Measurements from ENCODE around the gene KRTAP5-5.
"Not testable (repeated sequence)": the region's sequence is repeated elsewhere in the genome, so short reads cannot be mapped to it uniquely, and the experiment has no call there.

KRTAP5-5 gene

GRCh38 chr11:1597331-1597993, 32.1 kb upstream of the KRTAP5-5 start:
- peaks cover 21% of the 10 kb centered on the region for H3K4me1 ChIP-seq (ENCODE audit: control insufficient read depth, low read depth, low read length)
- no peak overlapping the region for H3K9ac ChIP-seq (ENCODE audit: low read length)
- peaks cover 10% of the 10 kb centered on the region for H3K27me3 ChIP-seq (ENCODE audit: control insufficient read depth, insufficient read depth, low read length)
- H3K36me3 ChIP-seq (ENCODE audit: control insufficient read depth, low read depth, low read length) = no peaks in the 10 kb centered on the region
- H3K4me3 ChIP-seq (ENCODE audit: low read length) = no peak overlapping the region
- no peak overlapping the region for H3K27ac ChIP-seq (ENCODE audit: low read length)
- no peaks in the 10 kb centered on the region for H3K9me3 ChIP-seq (ENCODE audit: control insufficient read depth, low read depth, low read length)

- Histone ChIP-seq H3K27me3 (ENCODE audit: control insufficient read depth, insufficient read depth, low read length) (peaks cover 10% of the 10 kb centered on the region), H3K9ac (ENCODE audit: low read length) (no peak within 1 kb of the TSS), H3K4me1 (ENCODE audit: control insufficient read depth, low read depth, low read length) (peaks cover 21% of the 10 kb centered on the region), H3K9me3 (ENCODE audit: control insufficient read depth, low read depth, low read length) (no peaks in the 10 kb centered on the region), H3K4me3 (ENCODE audit: low read length) (no peak within 1 kb of the TSS), H3K27ac (ENCODE audit: low read length) (no peak within 1 kb of the TSS), H3K36me3 (ENCODE audit: control insufficient read depth, low read depth, low read length) (no peaks in the 10 kb centered on the region)
Observed at GRCh38 chr11:1597994-1598380, 31.6 kb upstream of the KRTAP5-5 start, which contains the start of gene KRTAP5-2. KRTAP5-2 (minus strand) TSS chr11:1598294; CDS start chr11:1598250, 44 bp downstream.

DNA sequence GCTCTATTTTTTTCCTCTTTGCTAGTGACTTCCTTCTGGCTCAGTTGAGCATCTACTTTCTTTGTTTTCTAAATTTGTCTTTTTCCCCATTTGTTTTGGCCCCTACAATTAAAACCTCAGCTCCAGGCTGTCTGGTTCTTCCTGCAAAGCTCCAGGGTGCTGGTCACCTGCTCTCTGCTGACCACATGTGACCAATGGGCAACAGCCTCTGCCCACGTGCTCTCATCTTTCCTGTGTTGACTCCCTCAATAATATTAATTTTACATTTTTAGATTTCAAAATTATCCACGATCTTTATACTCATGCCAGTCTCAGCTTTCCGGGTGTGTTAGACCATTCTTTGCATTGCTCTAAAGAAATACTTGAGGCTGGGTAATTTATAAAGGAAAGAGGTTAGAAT, 31.2 kb upstream of the KRTAP5-5 start:
- Histone ChIP-seq H3K27me3 (ENCODE audit: control insufficient read depth, insufficient read depth, low read length) (peaks cover 10% of the 10 kb centered on the region), H3K4me1 (ENCODE audit: control insufficient read depth, low read depth, low read length) (peaks cover 21% of the 10 kb centered on the region)
- not testable (repeated sequence) for H3K36me3 ChIP-seq (ENCODE audit: control insufficient read depth, low read depth, low read length); H3K4me3 ChIP-seq (ENCODE audit: low read length); H3K27ac ChIP-seq (ENCODE audit: low read length); H3K9me3 ChIP-seq (ENCODE audit: control insufficient read depth, low read depth, low read length); H3K9ac ChIP-seq (ENCODE audit: low read length)

DNA sequence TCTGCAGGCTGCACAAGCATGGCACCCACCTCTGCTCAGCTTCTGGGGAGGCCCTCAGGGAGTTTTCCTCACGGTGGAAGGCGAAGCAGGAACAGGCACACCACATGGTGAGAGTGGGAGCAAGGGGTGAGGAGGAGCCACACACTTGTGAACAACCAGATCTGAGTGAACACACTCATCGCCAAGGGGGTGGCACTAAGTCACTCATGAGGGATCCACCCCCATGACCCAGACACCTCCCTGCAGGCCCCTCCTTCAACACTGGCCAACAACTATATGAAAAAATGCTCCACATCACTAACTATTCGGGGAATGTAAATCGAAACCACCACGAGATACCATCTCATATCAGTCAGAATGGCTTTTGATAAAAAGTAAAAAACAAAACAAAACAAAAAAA, 30.8 kb upstream of the KRTAP5-5 start:
- H3K36me3 ChIP-seq (ENCODE audit: control insufficient read depth, low read depth, low read length) = no peaks in the 10 kb centered on the region
- H3K9ac ChIP-seq (ENCODE audit: low read length) = no peak overlapping the region
- H3K4me1 ChIP-seq (ENCODE audit: control insufficient read depth, low read depth, low read length) = peaks cover 21% of the 10 kb centered on the region
- H3K9me3 ChIP-seq (ENCODE audit: control insufficient read depth, low read depth, low read length) = no peaks in the 10 kb centered on the region
- H3K4me3 ChIP-seq (ENCODE audit: low read length) = no peak overlapping the region
- no peak overlapping the region for H3K27ac ChIP-seq (ENCODE audit: low read length)
- H3K27me3 ChIP-seq (ENCODE audit: control insufficient read depth, insufficient read depth, low read length) = peaks cover 10% of the 10 kb centered on the region

DNA sequence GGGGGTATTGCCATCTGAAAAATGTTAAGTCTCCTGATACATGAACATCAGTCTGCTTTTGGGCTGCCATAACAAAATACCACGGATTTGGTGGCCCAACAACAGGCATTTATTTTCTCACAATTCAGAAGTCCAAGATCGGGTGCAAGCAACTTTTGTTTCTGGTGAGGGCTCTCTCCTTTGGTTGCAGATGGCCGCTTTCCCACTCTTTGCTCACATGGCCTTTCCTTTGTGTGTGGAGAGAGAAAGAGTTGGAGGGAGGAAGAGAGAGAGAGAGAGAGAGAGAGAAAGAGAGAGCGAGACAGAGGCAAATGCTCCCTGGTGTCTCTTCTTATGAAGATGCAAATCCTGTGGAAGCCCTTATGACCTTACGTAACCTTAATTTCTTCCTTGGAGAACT, 28.9 kb upstream of the KRTAP5-5 start:
- H3K36me3 ChIP-seq (ENCODE audit: control insufficient read depth, low read depth, low read length) = no peaks in the 10 kb centered on the region
- H3K4me3 ChIP-seq (ENCODE audit: low read length) = no peak overlapping the region
- no peak overlapping the region for H3K27ac ChIP-seq (ENCODE audit: low read length)
- no peaks in the 10 kb centered on the region for H3K9me3 ChIP-seq (ENCODE audit: control insufficient read depth, low read depth, low read length)
- H3K27me3 ChIP-seq (ENCODE audit: control insufficient read depth, insufficient read depth, low read length) = peaks cover 10% of the 10 kb centered on the region
- H3K9ac ChIP-seq (ENCODE audit: low read length) = peak overlapping the region; percentile 25
- peaks cover 21% of the 10 kb centered on the region for H3K4me1 ChIP-seq (ENCODE audit: control insufficient read depth, low read depth, low read length)

DNA sequence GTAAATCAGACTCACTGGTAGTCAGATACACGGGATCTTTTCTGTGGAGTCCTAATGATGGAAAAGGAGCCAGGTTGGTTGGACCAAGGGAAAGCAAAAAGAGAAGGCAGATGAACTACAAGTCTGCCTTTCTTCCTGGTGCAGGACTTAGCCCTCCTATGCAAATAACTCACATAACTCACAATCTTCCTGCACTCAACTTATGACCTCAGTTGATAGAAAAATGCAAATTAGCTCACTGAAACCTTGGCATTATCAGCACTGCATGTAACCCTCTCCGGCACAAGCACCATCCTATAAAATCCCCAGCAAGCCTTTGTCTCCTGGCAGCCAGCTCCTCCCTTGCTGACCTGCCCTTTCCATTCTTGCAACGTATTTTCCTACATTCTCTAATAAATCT, 27.9 kb upstream of the KRTAP5-5 start:
- Histone ChIP-seq H3K4me1 (ENCODE audit: control insufficient read depth, low read depth, low read length) (peaks cover 13% of the 10 kb centered on the region), H3K27me3 (ENCODE audit: control insufficient read depth, insufficient read depth, low read length) (peaks cover 10% of the 10 kb centered on the region)
- not testable (repeated sequence) for H3K4me3 ChIP-seq (ENCODE audit: low read length); H3K9me3 ChIP-seq (ENCODE audit: control insufficient read depth, low read depth, low read length); H3K9ac ChIP-seq (ENCODE audit: low read length); H3K27ac ChIP-seq (ENCODE audit: low read length); H3K36me3 ChIP-seq (ENCODE audit: control insufficient read depth, low read depth, low read length)

DNA sequence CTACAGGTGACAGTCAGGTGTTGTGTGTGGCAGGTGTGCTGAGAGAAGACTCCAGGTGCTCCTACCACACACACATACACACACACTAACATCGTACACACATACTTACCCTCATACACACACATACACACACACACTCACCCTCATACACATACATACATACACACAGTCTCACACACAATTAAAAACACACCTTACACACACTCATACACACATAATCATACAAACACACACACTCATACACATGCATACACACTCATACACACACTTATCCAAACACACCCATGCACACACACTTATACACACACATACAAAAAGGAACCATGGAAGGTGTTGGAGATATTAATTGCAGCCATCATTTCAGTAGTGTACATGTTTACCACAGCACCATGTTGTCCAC, 25.9 kb upstream of the KRTAP5-5 start:
- peaks cover 11% of the 10 kb centered on the region for H3K4me1 ChIP-seq (ENCODE audit: control insufficient read depth, low read depth, low read length)
- H3K9ac ChIP-seq (ENCODE audit: low read length) = no peak overlapping the region
- H3K36me3 ChIP-seq (ENCODE audit: control insufficient read depth, low read depth, low read length) = no peaks in the 10 kb centered on the region
- no peak overlapping the region for H3K27ac ChIP-seq (ENCODE audit: low read length)
- peaks cover 16% of the 10 kb centered on the region for H3K27me3 ChIP-seq (ENCODE audit: control insufficient read depth, insufficient read depth, low read length)
- no peak overlapping the region for H3K4me3 ChIP-seq (ENCODE audit: low read length)
- no peaks in the 10 kb centered on the region for H3K9me3 ChIP-seq (ENCODE audit: control insufficient read depth, low read depth, low read length)

DNA sequence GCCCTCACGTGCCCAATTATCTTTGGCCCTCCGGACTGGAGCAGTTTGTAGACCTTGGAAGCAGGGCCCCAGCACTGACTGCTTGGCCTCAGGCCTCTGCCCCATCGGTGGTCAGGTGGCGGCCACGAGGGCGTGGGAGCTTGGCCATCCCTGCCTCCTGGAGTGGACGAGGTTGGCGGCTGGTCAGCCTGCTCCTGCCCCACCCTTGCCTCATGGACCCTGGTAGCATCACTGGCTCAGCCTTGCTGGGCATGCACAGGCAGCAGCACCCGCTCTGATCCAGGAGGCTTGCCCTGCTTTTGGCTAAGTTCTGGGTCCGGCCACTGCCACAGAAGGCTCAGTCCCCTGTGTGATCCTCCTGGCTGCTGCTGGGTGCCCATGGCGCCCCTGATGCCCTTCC, 25.4 kb upstream of the KRTAP5-5 start:
- Histone ChIP-seq H3K4me3 (ENCODE audit: low read length) (no peak overlapping the region), H3K27me3 (ENCODE audit: control insufficient read depth, insufficient read depth, low read length) (peaks cover 16% of the 10 kb centered on the region), H3K36me3 (ENCODE audit: control insufficient read depth, low read depth, low read length) (no peaks in the 10 kb centered on the region), H3K9me3 (ENCODE audit: control insufficient read depth, low read depth, low read length) (no peaks in the 10 kb centered on the region), H3K4me1 (ENCODE audit: control insufficient read depth, low read depth, low read length) (peaks cover 11% of the 10 kb centered on the region), H3K27ac (ENCODE audit: low read length) (no peak overlapping the region), H3K9ac (ENCODE audit: low read length) (no peak overlapping the region)

DNA sequence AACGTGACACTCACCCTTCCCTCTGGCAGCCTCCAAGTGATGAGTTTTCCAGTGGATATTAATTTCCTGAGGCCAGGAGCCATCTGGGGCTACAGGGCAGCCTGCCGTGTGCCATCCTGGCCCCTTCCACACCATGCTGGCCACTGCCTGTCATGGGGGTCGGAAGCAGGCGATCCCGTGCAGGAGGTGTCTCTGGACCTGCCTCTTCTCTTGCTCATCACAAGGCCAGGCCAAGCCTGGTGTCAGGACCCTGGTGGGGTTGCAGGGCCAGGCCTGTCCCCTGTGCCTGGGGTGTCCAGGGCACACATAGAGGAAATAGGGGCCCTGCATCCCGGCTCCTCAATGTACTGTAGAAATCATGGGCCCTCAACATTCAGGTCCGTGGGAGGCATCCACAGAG, 24.9 kb upstream of the KRTAP5-5 start:
- Histone ChIP-seq H3K27me3 (ENCODE audit: control insufficient read depth, insufficient read depth, low read length) (peaks cover 16% of the 10 kb centered on the region), H3K27ac (ENCODE audit: low read length) (no peak overlapping the region), H3K36me3 (ENCODE audit: control insufficient read depth, low read depth, low read length) (no peaks in the 10 kb centered on the region), H3K4me3 (ENCODE audit: low read length) (no peak overlapping the region), H3K9ac (ENCODE audit: low read length) (no peak overlapping the region), H3K4me1 (ENCODE audit: control insufficient read depth, low read depth, low read length) (peaks cover 11% of the 10 kb centered on the region), H3K9me3 (ENCODE audit: control insufficient read depth, low read depth, low read length) (no peaks in the 10 kb centered on the region)

DNA sequence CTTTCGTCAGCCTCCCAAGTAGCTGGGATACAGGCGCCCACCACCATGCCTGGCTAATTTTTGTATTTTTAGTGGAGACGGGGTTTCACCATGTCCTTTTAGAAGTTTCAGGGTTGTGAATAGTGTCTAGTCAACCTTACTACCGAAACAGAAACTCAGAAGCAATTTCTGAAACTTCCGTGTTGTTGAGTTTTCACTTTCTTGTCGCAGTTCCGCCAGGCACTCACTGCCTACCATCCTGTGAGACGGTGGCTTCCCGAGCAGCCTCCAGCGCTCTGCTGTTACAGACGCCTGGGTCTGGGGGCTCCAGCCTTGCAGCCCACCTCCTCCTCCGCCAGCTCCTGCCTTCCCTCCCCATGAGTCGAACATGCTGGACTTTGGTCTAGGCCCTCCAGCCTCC, 23.7 kb upstream of the KRTAP5-5 start:
- H3K4me3 ChIP-seq (ENCODE audit: low read length) = not testable (repeated sequence)

GRCh38 chr11:1607156-1607845, 22.3 kb upstream of the KRTAP5-5 start:
- H3K27ac ChIP-seq (ENCODE audit: low read length); H3K4me1 ChIP-seq (ENCODE audit: control insufficient read depth, low read depth, low read length); H3K4me3 ChIP-seq (ENCODE audit: low read length); H3K9me3 ChIP-seq (ENCODE audit: control insufficient read depth, low read depth, low read length); H3K36me3 ChIP-seq (ENCODE audit: control insufficient read depth, low read depth, low read length); H3K9ac ChIP-seq (ENCODE audit: low read length): not testable (repeated sequence)
- peaks cover 16% of the 10 kb centered on the region for H3K27me3 ChIP-seq (ENCODE audit: control insufficient read depth, insufficient read depth, low read length)

More for the DNA sequence above, 23.7 kb upstream of the KRTAP5-5 start:
- peaks cover 16% of the 10 kb centered on the region for H3K27me3 ChIP-seq (ENCODE audit: control insufficient read depth, insufficient read depth, low read length)
- H3K9ac ChIP-seq (ENCODE audit: low read length); H3K4me1 ChIP-seq (ENCODE audit: control insufficient read depth, low read depth, low read length); H3K9me3 ChIP-seq (ENCODE audit: control insufficient read depth, low read depth, low read length); H3K36me3 ChIP-seq (ENCODE audit: control insufficient read depth, low read depth, low read length); H3K27ac ChIP-seq (ENCODE audit: low read length): not testable (repeated sequence)

DNA sequence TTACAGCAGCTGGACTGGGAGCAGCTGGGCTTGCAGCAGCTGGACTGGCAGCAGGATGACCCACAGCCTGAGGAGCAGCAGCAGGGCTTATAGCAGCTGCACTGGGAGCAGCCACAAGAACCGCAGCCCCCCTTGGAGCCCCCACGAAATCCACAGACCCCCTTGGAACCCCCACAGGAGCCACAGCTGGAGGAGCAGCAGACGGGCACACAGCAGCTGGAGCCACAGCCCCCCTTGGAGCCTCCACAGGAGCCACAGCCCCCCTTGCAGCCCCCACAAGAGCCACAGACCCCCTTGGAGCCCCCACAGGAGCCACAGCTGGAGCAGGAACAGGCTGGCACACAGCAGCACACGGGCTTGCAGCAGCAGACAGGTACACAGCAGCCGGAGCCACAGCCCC, 21.7 kb upstream of the KRTAP5-5 start:
- H3K27ac ChIP-seq (ENCODE audit: low read length); H3K4me3 ChIP-seq (ENCODE audit: low read length); H3K9me3 ChIP-seq (ENCODE audit: control insufficient read depth, low read depth, low read length); H3K4me1 ChIP-seq (ENCODE audit: control insufficient read depth, low read depth, low read length); H3K36me3 ChIP-seq (ENCODE audit: control insufficient read depth, low read depth, low read length); H3K9ac ChIP-seq (ENCODE audit: low read length): not testable (repeated sequence)
- H3K27me3 ChIP-seq (ENCODE audit: control insufficient read depth, insufficient read depth, low read length) = peaks cover 16% of the 10 kb centered on the region

Measured in iPS-18a (cell line).